ENCODE measurements around the gene RPN2.
"Not testable (repeated sequence)": the region's sequence is repeated elsewhere in the genome, so short reads cannot be mapped to it uniquely, and the experiment has no call there.

Gene RPN2

DNA sequence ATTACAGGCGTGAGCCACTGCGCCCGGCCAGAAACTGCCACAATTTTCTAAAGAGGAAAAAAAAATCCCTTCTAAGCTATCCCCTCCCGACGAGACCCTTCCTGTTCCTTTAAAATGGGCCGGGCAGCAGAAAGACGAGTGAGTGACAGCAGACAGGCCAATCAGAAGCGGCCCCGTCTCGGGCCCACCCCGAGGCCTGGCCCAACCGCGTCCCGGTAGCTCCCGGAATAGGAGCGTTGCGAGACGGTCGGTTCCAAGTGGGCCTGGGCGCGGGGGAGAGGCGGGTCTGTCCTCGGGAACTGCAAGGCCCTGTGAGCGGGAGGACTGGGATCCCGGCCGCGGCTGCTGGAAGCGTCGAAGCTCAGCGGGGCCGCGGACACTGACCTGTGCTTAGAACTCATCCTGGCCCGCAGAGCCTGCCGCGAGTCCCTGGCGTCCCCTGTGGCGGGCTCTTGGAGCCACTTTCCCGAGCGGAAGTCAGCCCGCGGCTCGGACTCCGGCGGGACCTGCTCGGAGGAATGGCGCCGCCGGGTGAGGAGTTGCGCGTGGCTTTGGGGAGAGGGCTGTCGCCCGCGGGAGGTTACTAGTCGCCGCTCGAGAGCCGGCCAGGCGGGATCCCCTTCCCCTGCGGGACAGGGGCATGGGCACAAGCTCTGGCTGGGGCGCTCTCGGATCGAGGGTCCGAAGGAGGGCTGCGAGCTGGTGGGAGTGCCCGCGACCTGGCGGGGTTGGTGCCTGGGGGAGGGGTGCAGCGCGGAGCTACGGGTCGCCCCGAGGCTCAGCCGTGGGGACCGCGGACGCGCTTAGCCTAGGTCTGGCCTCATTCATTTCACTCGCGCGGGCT is at the start of gene RPN2, which contains the start of gene MROH8:
Gene RPN2, plus strand, starts transcription at position 492 of the 844 bp plus-strand sequence. Its CDS starts 27 bp downstream, at position 519.
Gene MROH8, minus strand, starts transcription at position 710 of the 844 bp plus-strand sequence.
- peak; percentile 93 for DNase-seq

DNA sequence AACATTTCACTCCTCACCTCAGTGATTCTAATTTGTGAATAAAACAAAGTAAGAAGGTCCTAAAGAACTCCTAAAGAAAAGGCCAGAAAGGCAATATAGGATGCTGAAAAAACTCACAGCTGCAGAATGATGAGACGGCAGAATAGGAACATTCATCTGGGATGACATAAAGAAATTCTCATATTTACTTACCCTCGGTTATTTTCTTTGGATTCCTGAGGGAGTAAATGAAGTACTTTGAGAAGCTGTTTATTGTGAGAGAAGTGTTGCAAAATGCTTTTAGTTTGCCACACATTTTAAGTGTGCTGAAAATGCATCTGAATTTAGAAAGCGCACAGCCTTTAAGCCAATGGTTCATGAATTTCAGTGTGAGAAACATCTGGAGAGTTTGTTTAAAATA is 47.6 kb upstream of the RPN2 start:
- no peak for DNase-seq

DNA sequence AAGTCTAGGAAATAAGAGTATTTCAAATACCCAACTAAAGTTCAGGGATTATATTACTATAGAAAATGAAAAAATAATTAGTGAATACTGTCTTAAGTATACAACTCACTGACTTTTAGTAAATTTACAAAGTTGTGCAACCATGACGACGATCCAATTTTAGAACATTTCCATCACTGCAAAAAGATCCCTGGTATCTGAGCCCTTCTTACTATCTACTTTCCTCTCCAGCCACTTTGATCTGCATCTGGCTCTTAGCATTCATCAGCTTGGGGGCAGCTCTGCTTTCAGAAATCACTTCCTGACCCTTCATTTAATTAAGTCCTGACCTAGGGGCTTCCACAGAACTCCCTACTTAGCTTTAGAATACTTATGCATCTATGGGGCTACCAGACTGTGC is 45.2 kb upstream of the RPN2 start:
- no peak for DNase-seq

DNA sequence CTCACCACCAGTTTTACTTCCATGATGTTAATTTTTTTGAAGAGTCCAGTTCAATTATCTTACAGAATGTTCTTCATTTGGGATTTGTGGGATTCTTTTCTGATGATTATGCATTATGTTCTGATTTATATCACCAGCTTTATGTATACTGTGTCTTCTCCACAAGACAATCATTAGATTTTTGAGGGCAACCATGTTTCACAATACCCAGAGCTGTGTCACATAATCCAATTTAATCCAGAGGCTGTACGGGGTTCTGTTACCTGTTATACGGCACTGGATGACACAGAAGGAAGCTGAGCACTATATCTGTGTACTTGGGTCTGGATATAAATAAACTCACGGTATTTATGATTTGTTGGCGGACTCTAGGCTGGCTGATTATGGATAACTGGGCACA is 41.6 kb upstream of the RPN2 start:
- DNase-seq, result no peak

DNA sequence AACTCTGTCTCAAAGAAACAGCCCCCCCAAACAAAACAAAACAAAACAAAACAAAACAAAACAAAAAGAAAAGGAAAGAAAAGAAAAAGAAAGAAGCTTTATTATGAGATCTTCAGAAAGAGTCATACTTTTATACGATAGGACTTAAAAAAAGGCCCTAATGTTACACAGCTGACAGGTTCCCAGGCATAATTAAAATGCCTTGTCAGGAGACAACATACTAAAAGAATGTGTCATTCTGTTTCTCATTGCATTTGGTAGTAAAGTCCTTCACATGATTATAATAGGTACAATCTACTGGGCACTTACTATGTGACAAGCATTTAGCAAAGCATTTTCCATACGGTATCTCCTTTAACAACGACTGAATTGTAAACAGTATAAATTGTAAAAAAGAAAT is 36.4 kb upstream of the RPN2 start:
- no peak for DNase-seq

DNA sequence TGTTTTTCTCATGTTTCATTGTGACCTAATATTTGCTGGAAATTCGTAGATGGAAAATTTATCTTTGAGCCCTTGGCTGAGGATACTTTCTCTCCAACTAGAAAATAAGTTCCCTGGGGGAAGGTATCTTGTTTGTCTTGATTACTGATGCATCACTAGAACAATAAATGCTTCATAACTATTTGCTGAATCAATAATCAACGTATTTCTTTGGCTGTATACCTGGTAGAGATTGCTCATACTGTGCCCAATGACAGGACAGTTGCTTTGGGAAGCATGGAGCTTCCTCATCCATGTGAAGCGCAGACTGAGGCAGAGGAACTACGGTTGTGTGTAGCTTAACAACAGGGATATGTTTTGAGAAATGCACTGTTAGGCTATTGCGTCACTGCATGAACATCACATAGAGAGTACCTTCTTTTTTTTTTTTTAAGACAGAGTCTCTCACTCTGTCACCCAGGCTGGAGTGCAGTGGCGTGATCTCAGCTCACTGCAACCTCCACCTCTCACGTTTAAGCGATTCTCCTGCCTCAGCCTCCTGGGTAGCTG is 34.2 kb upstream of the RPN2 start:
- no peak for DNase-seq

DNA sequence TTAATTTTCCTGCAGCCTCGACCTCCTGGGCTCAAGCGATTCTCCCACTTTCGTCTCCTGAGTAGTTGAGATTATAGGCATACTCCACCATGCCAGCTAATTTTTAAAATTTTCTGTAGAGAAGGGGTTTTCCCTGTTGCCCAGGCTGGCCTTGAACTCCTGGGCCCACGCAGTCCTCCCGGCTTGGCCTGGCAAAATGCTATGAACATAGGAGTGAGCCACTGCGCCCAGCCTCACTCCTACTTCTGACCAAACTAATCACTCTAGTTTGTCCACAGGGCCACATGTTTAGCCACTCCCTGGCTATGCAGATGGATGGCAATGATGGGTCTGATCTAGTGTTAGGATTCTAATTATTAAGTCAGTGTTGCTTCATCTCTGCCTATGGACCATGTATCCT is 31.9 kb upstream of the RPN2 start:
- DNase-seq, result no peak

DNA sequence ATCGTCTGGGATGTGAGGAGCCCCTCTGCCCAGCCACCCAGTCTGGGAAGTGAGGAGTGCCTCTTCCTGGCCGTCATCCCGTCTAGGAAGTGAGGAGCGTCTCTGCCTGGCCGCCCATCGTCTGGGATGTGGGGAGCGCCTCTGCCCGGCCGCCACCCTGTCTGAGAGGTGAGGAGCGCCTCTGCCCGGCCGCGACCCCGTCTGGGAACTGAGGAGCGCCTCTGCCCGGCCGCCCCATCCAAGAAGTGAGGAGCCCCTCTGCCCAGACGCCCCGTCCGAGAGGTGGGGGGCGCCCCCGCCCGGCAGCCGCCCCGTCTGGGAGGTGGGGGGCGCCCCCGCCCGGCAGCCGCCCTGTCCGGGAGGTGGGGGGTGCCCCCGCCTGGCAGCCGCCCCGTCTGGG is 28.3 kb upstream of the RPN2 start:
- not testable (repeated sequence) for DNase-seq

DNA sequence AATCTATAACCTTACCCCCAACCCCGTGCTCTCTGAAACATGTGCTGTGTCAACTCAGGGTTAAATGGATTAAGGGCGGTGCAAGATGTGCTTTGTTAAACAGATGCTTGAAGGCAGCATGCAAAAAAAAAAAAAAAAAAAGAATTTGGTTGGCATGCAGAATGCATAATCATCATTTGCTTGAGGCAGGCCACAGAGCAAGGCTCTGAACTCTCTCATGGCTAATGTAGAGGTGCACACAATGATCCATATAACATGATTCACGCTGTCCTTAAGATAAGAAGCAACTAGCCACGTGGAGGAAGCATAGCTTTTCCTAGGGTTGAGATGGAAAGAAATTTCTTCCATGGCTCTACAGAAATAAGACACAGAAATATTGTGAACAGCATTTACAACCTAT is 27.6 kb upstream of the RPN2 start:
- DNase-seq, result no peak

DNA sequence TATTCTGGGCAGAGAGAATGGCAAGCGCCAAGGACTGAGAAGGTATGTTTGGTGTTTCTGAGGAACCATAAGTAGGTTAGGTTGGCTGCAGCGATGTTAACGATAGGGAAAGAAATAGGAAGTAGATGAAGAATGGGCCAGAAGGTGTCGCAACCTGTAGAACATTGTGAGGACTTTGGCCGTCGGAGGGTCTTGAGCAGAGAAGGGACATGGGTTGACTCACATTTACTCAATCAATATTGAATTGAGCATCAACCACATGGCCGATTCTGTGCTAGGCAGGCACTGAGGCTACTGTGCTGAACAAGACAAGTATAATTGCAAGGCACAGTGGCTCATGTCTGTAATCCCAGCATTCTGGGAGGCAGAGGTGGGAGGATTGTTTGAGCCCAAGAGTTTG is 26.8 kb upstream of the RPN2 start:
- DNase-seq, result no peak

DNA sequence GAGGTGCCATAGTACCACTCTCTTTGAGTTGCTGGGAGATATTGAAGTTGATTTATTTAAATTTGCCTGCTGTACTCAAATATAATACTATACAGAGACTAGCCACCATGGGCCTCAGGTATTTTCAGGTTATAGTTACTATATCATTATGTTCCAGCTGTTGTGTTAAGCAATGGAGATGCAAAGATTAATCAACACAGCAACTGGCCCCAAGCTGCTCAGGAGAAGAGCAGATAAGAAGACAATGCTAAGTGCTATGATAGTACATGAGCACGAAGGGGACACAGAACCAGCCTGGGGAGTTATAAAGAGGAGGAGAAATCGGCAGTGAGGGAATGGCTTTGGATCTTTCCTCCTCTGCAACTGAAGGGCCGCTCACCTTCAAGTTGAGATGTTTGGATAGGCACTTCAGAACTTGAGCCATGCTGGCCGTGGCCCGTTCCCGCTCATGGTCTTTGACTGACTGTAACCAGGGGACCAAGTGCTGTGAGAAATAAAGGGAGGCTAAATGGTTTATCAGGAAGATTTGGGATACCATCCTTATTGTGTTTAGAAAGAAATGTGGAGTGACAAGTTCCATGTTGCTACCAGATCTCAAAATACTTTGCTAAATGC is 24.3 kb upstream of the RPN2 start:
- no peak for DNase-seq

DNA sequence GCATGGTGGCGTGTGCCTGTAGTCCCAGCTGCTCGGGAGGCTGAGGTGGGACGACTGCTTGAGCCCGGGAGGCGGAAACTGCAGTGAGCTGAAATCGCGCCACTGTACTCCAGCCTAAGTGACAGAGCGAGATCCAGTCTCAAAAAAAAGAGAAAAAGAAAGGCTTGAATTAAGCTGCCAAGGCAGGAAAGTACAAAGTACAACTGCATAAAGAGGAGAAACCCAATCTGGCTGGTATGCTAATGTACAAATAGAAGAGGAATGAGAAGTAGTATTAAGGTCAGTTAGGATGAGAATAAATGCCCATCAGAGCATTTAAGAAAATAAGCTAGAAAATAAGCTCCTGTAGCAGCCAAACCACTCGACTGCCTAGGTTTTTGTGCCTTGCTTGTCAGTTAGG is 23.1 kb upstream of the RPN2 start:
- DNase-seq, result no peak

DNA sequence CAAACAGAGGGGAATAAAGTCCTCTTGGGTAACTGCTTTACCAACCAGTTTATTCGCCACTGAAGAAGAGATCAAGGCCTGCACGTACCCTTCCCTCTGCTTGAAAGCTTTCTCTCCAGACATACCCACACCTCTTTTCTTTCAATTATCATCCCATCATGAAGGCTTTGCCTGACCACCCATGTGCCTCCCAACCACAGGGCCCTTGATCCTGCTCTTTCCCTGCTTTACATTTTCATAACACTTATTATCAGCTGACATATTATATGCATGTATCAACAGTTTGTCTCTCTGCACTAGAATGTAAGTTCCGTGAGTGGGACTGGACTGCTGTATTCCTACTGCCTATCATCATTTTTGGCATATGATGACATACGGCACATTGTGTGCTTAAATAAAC is 20.9 kb upstream of the RPN2 start:
- no peak for DNase-seq

DNA sequence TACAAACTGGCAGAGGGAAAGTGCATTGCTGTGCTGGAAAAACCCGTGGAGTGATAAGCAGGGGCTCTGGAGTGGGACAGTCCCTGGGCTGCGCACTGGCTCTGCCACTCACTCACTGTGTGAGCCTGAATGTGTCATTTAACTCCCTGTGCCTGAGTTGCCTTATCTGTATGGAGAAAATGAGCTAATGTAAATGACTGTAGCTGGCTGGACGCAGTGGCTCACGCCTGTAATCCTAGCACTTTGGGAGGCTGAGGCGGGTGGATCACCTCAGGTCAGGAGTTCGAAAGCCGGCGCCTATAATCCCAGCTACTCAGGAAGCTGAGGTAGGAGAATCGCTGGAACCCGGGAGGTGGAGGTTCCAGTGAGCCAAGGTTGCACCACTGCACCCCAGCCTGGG is 18.4 kb upstream of the RPN2 start:
- DNase-seq, result no peak

DNA sequence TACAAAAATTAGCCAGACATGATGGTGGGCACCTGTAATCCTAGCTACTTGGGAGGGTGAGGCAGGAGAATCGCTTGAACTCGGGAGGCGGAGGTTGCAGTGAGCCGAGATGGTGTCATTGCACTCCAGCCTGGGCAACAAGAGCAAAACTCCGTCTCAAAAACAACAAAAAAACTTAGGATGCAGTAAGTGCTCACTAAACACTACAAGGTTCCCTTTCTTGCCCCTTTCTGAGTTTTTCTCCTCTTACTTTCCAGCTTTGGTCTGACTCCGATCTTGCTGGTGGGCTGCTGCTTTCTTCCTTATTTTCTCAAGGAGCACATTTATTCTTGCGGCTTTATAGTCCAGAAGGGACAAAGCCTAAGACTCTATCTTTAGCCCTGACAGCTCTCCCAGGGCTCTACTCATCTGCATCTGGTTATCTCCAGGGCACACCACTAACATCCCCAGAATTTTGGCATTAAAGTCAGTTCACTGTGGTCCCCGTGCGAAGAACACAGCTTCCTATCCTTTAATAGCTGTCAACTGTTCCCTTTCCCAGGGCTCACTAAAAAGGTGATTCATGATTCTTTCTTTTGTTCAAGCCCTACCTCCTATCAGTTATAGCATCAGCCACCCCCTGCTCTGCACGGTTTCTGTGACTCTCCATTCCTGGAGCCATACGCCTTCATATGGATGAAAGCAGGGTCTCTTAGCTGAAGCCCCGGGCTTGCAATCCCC is 17.1 kb upstream of the RPN2 start:
- DNase-seq, result no peak

DNA sequence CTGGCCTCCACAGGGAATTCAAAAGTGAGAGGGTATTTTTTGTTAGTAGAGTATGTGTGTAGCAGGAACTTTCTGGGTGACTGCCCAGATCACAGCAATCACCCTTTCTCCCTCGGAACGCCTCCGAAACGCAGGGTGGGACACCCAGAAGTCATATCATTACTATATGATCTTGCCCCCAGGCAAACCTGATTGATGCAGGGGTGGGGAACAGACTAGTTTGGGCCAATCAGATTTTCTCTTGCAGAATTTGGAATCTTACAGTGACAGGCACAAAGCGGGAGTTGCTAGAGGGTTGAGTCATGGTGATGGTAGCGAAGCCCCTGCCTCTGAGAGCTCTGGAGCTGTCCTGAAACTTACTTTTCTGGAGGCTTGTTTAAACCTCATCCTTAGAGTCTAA is 16.5 kb upstream of the RPN2 start:
- DNase-seq, result no peak

DNA sequence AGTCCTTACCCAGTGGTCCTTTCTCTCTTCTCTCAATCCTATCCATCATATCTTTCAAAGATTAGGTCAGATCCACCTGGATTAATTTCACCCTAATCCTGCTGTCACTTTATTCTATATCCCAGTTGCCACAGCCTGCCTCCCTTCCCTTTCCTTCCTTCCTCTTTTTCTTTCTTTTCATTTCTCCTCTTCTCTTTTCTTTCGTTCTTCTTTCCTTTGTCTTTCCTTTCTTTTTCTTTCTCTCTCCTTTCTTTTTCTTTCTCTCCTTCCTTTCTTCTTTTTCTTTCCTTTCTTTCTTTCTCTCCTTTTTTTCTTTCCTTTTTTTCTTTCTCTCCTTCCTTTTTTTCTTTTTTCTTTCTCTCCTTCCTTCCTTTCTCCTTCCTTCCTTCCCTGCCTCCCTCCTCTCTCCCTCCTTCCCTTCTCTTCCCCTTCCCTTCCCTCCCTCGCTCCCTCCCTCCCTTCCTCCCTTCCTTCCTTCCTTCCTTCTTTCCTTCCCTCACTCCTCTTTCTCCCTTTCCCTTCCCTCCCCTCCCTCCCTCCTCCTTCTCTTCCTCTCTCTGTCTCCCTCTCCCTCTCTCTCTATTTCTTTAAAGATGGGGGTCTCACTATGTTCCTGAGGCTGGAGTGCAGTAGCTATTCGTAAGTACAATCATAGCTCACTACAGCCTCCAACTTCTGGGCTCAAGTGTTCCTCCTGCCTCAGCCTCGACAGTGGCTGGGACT is 15.1 kb upstream of the RPN2 start:
- no peak for DNase-seq

DNA sequence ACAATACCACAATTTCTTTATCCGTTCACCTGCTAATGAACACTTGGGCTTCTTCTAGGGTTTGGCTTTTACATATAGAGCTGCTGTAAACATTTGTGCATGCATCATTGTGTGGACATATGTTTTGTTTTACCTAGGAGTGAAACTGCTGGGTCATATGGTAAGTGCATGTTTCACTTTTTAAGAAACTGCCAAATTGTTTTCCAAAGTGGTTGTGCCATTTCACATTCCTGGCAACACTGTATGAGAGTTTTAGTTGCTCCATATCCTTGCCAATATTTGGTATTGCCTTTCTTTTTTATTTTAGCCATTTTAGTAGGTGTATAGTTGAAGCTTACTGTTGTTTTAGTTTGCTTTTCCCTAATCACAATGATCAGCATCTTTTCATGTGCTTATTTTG is 14.1 kb upstream of the RPN2 start:
- DNase-seq, result no peak

DNA sequence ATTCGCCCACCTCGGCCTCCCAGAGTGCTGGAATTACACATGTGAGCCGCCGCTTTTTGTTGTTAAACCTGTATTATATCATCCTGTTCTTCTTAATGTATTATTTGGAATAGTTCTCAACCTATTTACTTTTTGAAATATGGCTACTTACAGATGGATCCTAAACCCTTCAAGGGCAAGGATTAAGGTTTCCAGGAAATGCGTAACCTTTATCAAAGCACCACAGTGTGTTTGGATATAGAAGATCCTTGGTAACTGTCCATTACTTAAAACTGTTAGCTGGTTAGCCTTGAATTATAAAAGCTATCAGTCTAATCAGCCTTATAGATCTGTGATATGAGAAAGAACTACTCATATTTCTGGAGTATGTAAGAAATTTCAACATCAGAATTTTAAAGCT is 12.3 kb upstream of the RPN2 start:
- no peak for DNase-seq

DNA sequence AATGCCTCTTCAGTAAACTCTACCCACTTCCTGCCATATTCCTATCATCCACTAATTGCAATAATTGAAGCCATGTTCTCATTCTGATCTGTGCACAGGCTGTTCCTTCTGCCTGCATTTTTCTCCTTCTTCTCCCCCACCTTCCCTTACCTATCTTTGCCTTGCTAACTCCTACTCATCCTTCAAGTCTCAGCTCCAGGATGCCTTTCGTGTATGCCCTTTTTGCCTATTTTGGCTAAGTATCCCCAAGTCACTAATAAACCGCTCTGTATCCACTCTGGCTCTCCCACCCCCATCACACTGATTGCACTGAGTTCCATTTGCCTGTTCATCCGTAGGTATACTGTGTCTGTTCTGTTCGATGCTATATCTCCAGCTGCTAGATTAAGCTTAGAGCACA is 6.3 kb upstream of the RPN2 start:
- DNase-seq, result no peak

DNA sequence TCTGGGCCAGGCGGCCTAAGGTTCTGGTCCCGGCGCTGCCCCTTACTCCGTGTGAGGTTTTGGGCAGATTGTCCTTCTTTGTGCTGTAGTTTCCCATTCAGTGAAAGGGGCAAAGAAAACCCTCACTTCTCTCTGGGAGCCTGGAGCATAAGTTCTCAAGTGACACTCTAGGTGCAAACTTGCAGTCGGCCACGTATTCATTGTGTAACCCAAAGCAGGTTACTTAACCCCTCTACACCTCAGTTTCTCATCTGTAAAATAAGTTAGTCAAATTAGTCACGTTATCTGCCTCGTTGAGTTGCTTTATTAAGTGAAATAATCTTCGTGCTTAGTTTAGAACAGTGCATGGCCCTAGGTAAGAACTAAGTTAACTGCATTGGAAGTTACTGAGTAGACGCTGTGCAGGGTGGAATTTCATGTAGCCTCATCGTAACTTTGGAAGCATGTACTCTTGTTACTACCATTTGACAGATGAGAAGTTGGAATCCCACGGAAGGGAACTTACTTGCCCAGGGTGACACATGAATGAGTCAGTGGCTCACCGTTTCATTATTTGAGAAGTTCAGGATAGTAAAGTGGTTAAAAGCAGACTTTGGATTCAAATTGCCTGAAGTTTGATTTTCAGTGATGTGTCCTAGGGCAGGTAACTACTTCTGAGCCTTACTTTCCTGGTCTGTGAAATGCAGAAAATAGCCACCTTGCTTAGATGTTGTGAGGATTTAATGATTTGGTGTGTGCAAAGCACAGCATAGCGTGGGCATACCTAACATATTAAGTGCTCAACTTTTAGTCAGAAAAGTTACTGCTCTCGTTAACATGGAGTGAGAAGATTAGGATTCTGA is 774 bp downstream of the RPN2 start:
- no peak for DNase-seq

DNA sequence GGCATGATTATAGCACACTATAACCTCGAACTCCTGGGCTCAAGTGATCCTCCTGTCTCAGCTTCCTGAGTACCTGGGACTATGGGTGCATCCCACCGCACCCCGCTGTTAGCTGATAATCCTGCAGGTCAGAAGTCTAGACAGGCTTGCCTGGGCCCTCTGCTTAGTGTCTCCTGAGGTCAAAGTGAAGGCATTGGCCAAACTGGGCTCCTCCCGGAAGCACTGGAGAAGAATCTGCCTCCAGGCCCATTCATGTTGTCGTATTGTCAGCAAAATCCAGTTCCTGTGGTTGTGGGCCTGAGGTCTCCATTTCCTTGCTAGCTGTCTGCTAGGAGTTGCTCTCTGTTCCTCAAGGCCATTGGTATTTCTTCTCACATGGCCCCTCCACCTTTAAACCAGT is 6.6 kb downstream of the RPN2 start:
- DNase-seq, result no peak
